GM18508 (cell line): ENCODE results near the gene RAPGEF4.

Source experiments
- ATAC-seq: cut with Tn5 transposase; IDR thresholded peaks from one replicate; pipeline ENCODE4 v1.9.1; 2021; ENCODE audit warnings: moderate number of reproducible peaks; ENCODE audit not compliant: insufficient read depth, unreplicated experiment

The RAPGEF4 gene

GRCh38 chr2:172953970-172954852 is 218.6 kb downstream of the RAPGEF4 start:
- no peak for ATAC-seq

- ATAC-seq = no peak
Observed at GRCh38 chr2:172955587-172955986, 219.9 kb downstream of the RAPGEF4 start.

GRCh38 chr2:172957734-172958133 is 222.1 kb downstream of the RAPGEF4 start:
- no peak for ATAC-seq

GRCh38 chr2:172962082-172962481 is 226.4 kb downstream of the RAPGEF4 start:
- no peak for ATAC-seq

GRCh38 chr2:172962824-172963223 is 227.2 kb downstream of the RAPGEF4 start:
- no peak for ATAC-seq

GRCh38 chr2:172964511-172965139 is 229.0 kb downstream of the RAPGEF4 start:
- no peak for ATAC-seq

GRCh38 chr2:172965433-172966212 is 230.0 kb downstream of the RAPGEF4 start:
- ATAC-seq = no peak

GRCh38 chr2:172967036-172967982 is 231.7 kb downstream of the RAPGEF4 start:
- no peak for ATAC-seq

GRCh38 chr2:172968061-172968469 is 232.4 kb downstream of the RAPGEF4 start:
- no peak for ATAC-seq

- no peak for ATAC-seq
Observed at GRCh38 chr2:172969166-172969565, 233.5 kb downstream of the RAPGEF4 start.

GRCh38 chr2:172969609-172970008 is 234.0 kb downstream of the RAPGEF4 start:
- ATAC-seq = no peak

- ATAC-seq = no peak
Observed at GRCh38 chr2:172970660-172971059, 235.0 kb downstream of the RAPGEF4 start.

GRCh38 chr2:172972005-172972619 is 236.5 kb downstream of the RAPGEF4 start:
- ATAC-seq = no peak

- ATAC-seq = no peak
Observed at GRCh38 chr2:172974762-172975161, 239.1 kb downstream of the RAPGEF4 start.

- no peak for ATAC-seq
Observed at GRCh38 chr2:172976116-172976515, 240.5 kb downstream of the RAPGEF4 start.

GRCh38 chr2:172976816-172977215 is 241.2 kb downstream of the RAPGEF4 start:
- no peak for ATAC-seq

GRCh38 chr2:172977270-172978062 is 241.8 kb downstream of the RAPGEF4 start:
- ATAC-seq = no peak

GRCh38 chr2:172978063-172978383 is 242.4 kb downstream of the RAPGEF4 start:
- ATAC-seq = no peak
